Osteocyte (in vitro differentiated cells): ENCODE measurements around the gene FANCG. TPM values are rescaled to one million over a fixed set of nuclear protein-coding genes. Genes with fewer than 3 reads are reported as not detected.

Experiments used
- DNase-seq: peaks from one replicate; pipeline ENCODE4 v3.0.0; 2021; ENCODE audit warnings: mixed read lengths; ENCODE audit not compliant: unreplicated experiment; ENCODE audit errors: extremely low spot score
- H3K27ac Mint-ChIP-seq: one replicate; pipeline ENCODE4 v1.8.0; 2021; ENCODE audit warnings: mild to moderate bottlenecking, mixed read lengths; ENCODE audit not compliant: unreplicated experiment
- H3K27me3 Mint-ChIP-seq: one replicate; pipeline ENCODE4 v1.8.0; 2021; ENCODE audit warnings: mixed read lengths; ENCODE audit not compliant: unreplicated experiment
- H3K36me3 Mint-ChIP-seq: one replicate; pipeline ENCODE4 v1.8.0; 2021; ENCODE audit warnings: mixed read lengths; ENCODE audit not compliant: unreplicated experiment
- H3K4me1 Mint-ChIP-seq: one replicate; pipeline ENCODE4 v1.8.0; 2021; ENCODE audit warnings: mixed read lengths; ENCODE audit not compliant: unreplicated experiment
- H3K4me3 Mint-ChIP-seq: one replicate; pipeline ENCODE4 v1.8.0; 2021; ENCODE audit warnings: mild to moderate bottlenecking, moderate library complexity, mixed read lengths; ENCODE audit not compliant: unreplicated experiment
- H3K9me3 Mint-ChIP-seq: one replicate; pipeline ENCODE4 v1.8.0; 2021; ENCODE audit warnings: mixed read lengths; ENCODE audit not compliant: unreplicated experiment
- CTCF ChIP-seq: fragments of 200-600 bp; sonication (generic); IDR thresholded peaks from 2 replicates; pipeline ENCODE4 v1.5.0; 2021; ENCODE audit warnings: antibody characterized with exemption, mild to moderate bottlenecking, moderate library complexity
- total RNA-seq: library from RNA; stranded (reverse); gene quantifications from 2 replicates; pipeline ENCODE4 v1.2.1, GENCODE V29; 2021

The FANCG gene
- total RNA-seq, 1 donor from 2014 or later = 22.7 TPM

GRCh38 chr9:35114840-35115628 is 35.3 kb upstream of the FANCG start:
- peaks cover 53% of the 10 kb centered on the region for H3K4me1 Mint-ChIP-seq
- no peaks in the 10 kb centered on the region for H3K27me3 Mint-ChIP-seq
- H3K27ac Mint-ChIP-seq = peak overlapping the region; percentile 99
- TF ChIP-seq CTCF = no peak
- H3K9me3 Mint-ChIP-seq = no peaks in the 10 kb centered on the region
- peak overlapping the region; percentile 92 for H3K4me3 Mint-ChIP-seq
- DNase-seq = no peak
- no peaks in the 10 kb centered on the region for H3K36me3 Mint-ChIP-seq

GRCh38 chr9:35114113-35114839 is 34.5 kb upstream of the FANCG start:
- TF ChIP-seq CTCF = no peak
- Mint-ChIP-seq H3K36me3 (no peaks in the 10 kb centered on the region), H3K9me3 (no peaks in the 10 kb centered on the region), H3K4me3 (peak overlapping the region; percentile 92), H3K27me3 (no peaks in the 10 kb centered on the region), H3K4me1 (peaks cover 59% of the 10 kb centered on the region), H3K27ac (peak overlapping the region; percentile 99)
- DNase-seq = peak; percentile 97

- H3K4me1 Mint-ChIP-seq = peaks cover 59% of the 10 kb centered on the region
- DNase-seq = no peak
- no peak for TF ChIP-seq CTCF
- H3K36me3 Mint-ChIP-seq = no peaks in the 10 kb centered on the region
- peak overlapping the region; percentile 84 for H3K4me3 Mint-ChIP-seq
- no peaks in the 10 kb centered on the region for H3K9me3 Mint-ChIP-seq
- H3K27ac Mint-ChIP-seq = peak overlapping the region; percentile 96
- H3K27me3 Mint-ChIP-seq = no peaks in the 10 kb centered on the region
These were observed 32.7 kb upstream of the FANCG start for GRCh38 chr9:35112257-35113020.

- H3K27ac Mint-ChIP-seq = peak overlapping the region; percentile 96
- H3K27me3 Mint-ChIP-seq = no peaks in the 10 kb centered on the region
- peak; percentile 98 for DNase-seq
- peaks cover 5% of the 10 kb centered on the region for H3K36me3 Mint-ChIP-seq
- peak overlapping the region; percentile 84 for H3K4me3 Mint-ChIP-seq
- no peak for TF ChIP-seq CTCF
- no peaks in the 10 kb centered on the region for H3K9me3 Mint-ChIP-seq
- peaks cover 48% of the 10 kb centered on the region for H3K4me1 Mint-ChIP-seq
These were observed 31.5 kb upstream of the FANCG start for GRCh38 chr9:35111001-35111933.
